Activated CD4-positive, alpha-beta T cell treated with anti-CD3 and anti-CD28 coated beads, Interleukin-2, Interleukin-4, amounts not matched to agents 100 ng/mL and 50 ng/mL, durations not matched to agents 16 hours and 8 hours (primary cell): ENCODE data around the gene NQO2.
"Not testable (repeated sequence)": the region's sequence is repeated elsewhere in the genome, so short reads cannot be mapped to it uniquely, and the experiment has no call there.

Experiments
- DNase-seq: peaks from one replicate; pipeline ENCODE4 v3.0.0-alpha.2; 2020; ENCODE audit warnings: low spot score

Gene NQO2

GRCh38 chr6:2989332-2990247, 10.1 kb upstream of the NQO2 start:
- DNase-seq = peak; percentile 93

- no peak for DNase-seq
Observed at GRCh38 chr6:2990248-2990931, 9.3 kb upstream of the NQO2 start.

- DNase-seq = no peak
Observed at GRCh38 chr6:2990932-2991506, 8.7 kb upstream of the NQO2 start.

GRCh38 chr6:2992330-2992979, 7.2 kb upstream of the NQO2 start:
- no peak for DNase-seq

GRCh38 chr6:2993755-2994317, 5.9 kb upstream of the NQO2 start:
- DNase-seq = no peak

GRCh38 chr6:2998249-2998997, 1.3 kb upstream of the NQO2 start:
- DNase-seq = peak; percentile 61

GRCh38 chr6:2998998-2999617, 586 bp upstream of the NQO2 start:
- no peak for DNase-seq

GRCh38 chr6:3001146-3001772, 1.6 kb downstream of the NQO2 start:
- no peak for DNase-seq

GRCh38 chr6:3001773-3002293, 2.1 kb downstream of the NQO2 start:
- DNase-seq = peak; percentile 67

GRCh38 chr6:3003226-3003625, 3.5 kb downstream of the NQO2 start:
- DNase-seq = not testable (repeated sequence)

GRCh38 chr6:3005077-3005476, 5.4 kb downstream of the NQO2 start:
- DNase-seq = no peak

- DNase-seq = no peak
Observed at GRCh38 chr6:3005874-3006273, 6.2 kb downstream of the NQO2 start.

- no peak for DNase-seq
Observed at GRCh38 chr6:3006476-3006875, 6.8 kb downstream of the NQO2 start.

- no peak for DNase-seq
Observed at GRCh38 chr6:3007571-3007970, 7.9 kb downstream of the NQO2 start.

GRCh38 chr6:3008712-3009265, 9.1 kb downstream of the NQO2 start:
- not testable (repeated sequence) for DNase-seq

- DNase-seq = no peak
Observed at GRCh38 chr6:3009930-3010329, 10.2 kb downstream of the NQO2 start.

GRCh38 chr6:3011158-3011557, 11.5 kb downstream of the NQO2 start:
- no peak for DNase-seq

GRCh38 chr6:3011592-3011991, 11.9 kb downstream of the NQO2 start:
- DNase-seq = no peak

- no peak for DNase-seq
Observed at GRCh38 chr6:3013486-3013885, 13.8 kb downstream of the NQO2 start.
